IMR-90 (cell line): ENCODE data around the gene LZTFL1. TPM values are rescaled to one million over a fixed set of nuclear protein-coding genes. Genes with fewer than 3 reads are reported as not detected.

Experiments
- ATAC-seq: fragments of 200-7000 bp; cut with Tn5 transposase; 2 replicates; pipeline ENCODE4 v1.9.1; 2020; ENCODE audit warnings: low read depth, mild to moderate bottlenecking, moderate library complexity
- BruUV-seq: library from RNA; stranded (reverse); fragments of 400-500 nt; replicated peaks from 2 replicates; lab custom pipeline; 2021; lab: Mats Ljungman, UMichigan
- CTCF ChIA-PET: fragments of 300-600 bp; formaldehyde crosslinking; extraction: SDS; loops from one replicate; lab custom pipeline; 2021; ENCODE audit warnings: antibody characterized with exemption; lab: Yijun Ruan, JAX
- POLR2A ChIA-PET: fragments of 300-600 bp; sonication (Branson Sonifier 250); formaldehyde crosslinking; loops from one replicate; lab custom pipeline; 2022; ENCODE audit warnings: antibody characterized with exemption; ENCODE audit not compliant: unreplicated experiment; lab: Charles Lee
- DNase-seq: peaks from one replicate; pipeline ENCODE4 v3.0.0; 2013
- H2AFZ ChIP-seq: replicated peaks from 2 replicates; pipeline ENCODE3; 2013; ENCODE audit warnings: low read length, mild to moderate bottlenecking; ENCODE audit not compliant: poor library complexity
- H2AK5ac ChIP-seq: 2 replicates; pipeline ENCODE4 v1.6.1; 2013; ENCODE audit warnings: low read depth, low read length, inconsistent platforms
- H2AK9ac ChIP-seq: replicated peaks from 2 replicates; pipeline ENCODE3; 2013; ENCODE audit warnings: mild to moderate bottlenecking, low read depth, low read length, moderate library complexity; ENCODE audit not compliant: poor library complexity
- H2BK120ac ChIP-seq: 2 replicates; pipeline ENCODE4 v1.6.1; 2013; ENCODE audit warnings: low read depth, low read length, inconsistent platforms
- H2BK15ac ChIP-seq: 3 replicates; pipeline ENCODE4 v1.6.1; 2013; ENCODE audit warnings: low read depth, low read length, inconsistent platforms
- H2BK20ac ChIP-seq: 2 replicates; pipeline ENCODE4 v1.6.1; 2013; ENCODE audit warnings: low read depth, mild to moderate bottlenecking, inconsistent platforms, low read length, moderate library complexity
- H2BK5ac ChIP-seq: 2 replicates; pipeline ENCODE4 v1.6.1; 2013; ENCODE audit warnings: mild to moderate bottlenecking, low read depth, low read length, inconsistent platforms; ENCODE audit not compliant: poor library complexity, severe bottlenecking
- H3K14ac ChIP-seq: replicated peaks from 2 replicates; pipeline ENCODE4 v1.6.1; 2013; ENCODE audit warnings: low read depth, low read length, inconsistent platforms
- H3K18ac ChIP-seq: 2 replicates; pipeline ENCODE4 v1.6.1; 2013; ENCODE audit warnings: low read depth, low read length, control low read depth
- H3K23ac ChIP-seq: 2 replicates; pipeline ENCODE4 v1.6.1; 2013; ENCODE audit warnings: low read depth, low read length, inconsistent platforms
- H3K27ac ChIP-seq: 2 replicates; pipeline ENCODE4 v1.5.1; 2013; ENCODE audit warnings: mild to moderate bottlenecking, control low read depth, low read length; ENCODE audit not compliant: insufficient read depth
- H3K27me3 ChIP-seq: 2 replicates; pipeline ENCODE4 v1.6.1; 2013; ENCODE audit warnings: low read length; ENCODE audit not compliant: control insufficient read depth, insufficient read depth
- H3K36me3 ChIP-seq: 2 replicates; pipeline ENCODE4 v1.6.1; 2013; ENCODE audit warnings: low read length, mixed read lengths; ENCODE audit not compliant: control insufficient read depth, insufficient read depth
- H3K4ac ChIP-seq: 2 replicates; pipeline ENCODE4 v1.6.1; 2013; ENCODE audit warnings: low read depth, low read length, inconsistent platforms
- H3K4me1 ChIP-seq: 2 replicates; pipeline ENCODE4 v1.6.1; 2013; ENCODE audit warnings: low read length, mixed read lengths; ENCODE audit not compliant: control insufficient read depth, insufficient read depth
- H3K4me2 ChIP-seq: 2 replicates; pipeline ENCODE4 v1.6.1; 2013; ENCODE audit warnings: low read depth, mild to moderate bottlenecking, control low read depth, low read length, moderate library complexity
- H3K4me3 ChIP-seq: 2 replicates; pipeline ENCODE4 v1.5.1; 2013; ENCODE audit warnings: low read depth, mild to moderate bottlenecking, control low read depth, low read length, moderate library complexity; ENCODE audit not compliant: insufficient read depth
- H3K56ac ChIP-seq: 2 replicates; pipeline ENCODE4 v1.6.1; 2013; ENCODE audit warnings: low read length, inconsistent platforms; ENCODE audit not compliant: insufficient read depth; ENCODE audit errors: extremely low read depth
- H3K79me1 ChIP-seq, 2 experiments: 2 replicates each; pipeline ENCODE4 v1.6.1; 2013; ENCODE audit warnings: low read length in 2 of 2, inconsistent platforms in 1 of 2, low read depth in 1 of 2
- H3K9ac ChIP-seq: 2 replicates; pipeline ENCODE4 v1.6.1; 2013; ENCODE audit warnings: low read depth, low read length, control low read depth
- H3K9me1 ChIP-seq: 2 replicates; pipeline ENCODE4 v1.6.1; 2013; ENCODE audit warnings: low read length, inconsistent platforms; ENCODE audit not compliant: insufficient read depth
- H3K9me3 ChIP-seq: 2 replicates; pipeline ENCODE4 v1.6.1; 2013; ENCODE audit warnings: low read length; ENCODE audit not compliant: control insufficient read depth, insufficient read depth
- H4K20me1 ChIP-seq: 2 replicates; pipeline ENCODE4 v1.6.1; 2013; ENCODE audit warnings: low read length, inconsistent platforms; ENCODE audit not compliant: insufficient read depth
- H4K5ac ChIP-seq: 2 replicates; pipeline ENCODE4 v1.6.1; 2013; ENCODE audit warnings: mild to moderate bottlenecking, low read depth, low read length, control low read depth
- H4K8ac ChIP-seq, 2 experiments: 2 replicates each; pipeline ENCODE4 v1.6.1; 2013; ENCODE audit warnings: low read depth in 2 of 2, low read length in 2 of 2, control low read depth in 1 of 2, inconsistent platforms in 1 of 2
- H4K91ac ChIP-seq: 2 replicates; pipeline ENCODE4 v1.6.1; 2013; ENCODE audit warnings: low read depth, low read length, inconsistent platforms; ENCODE audit not compliant: insufficient read depth
- BHLHE40 ChIP-seq: fragments of 150-350 bp; IDR thresholded peaks from 2 replicates; pipeline ENCODE4 v1.6.1; 2016; ENCODE audit warnings: mild to moderate bottlenecking, low read depth, low read length
- CEBPB ChIP-seq: IDR thresholded peaks from 2 replicates; pipeline ENCODE4 v1.6.1; 2012; ENCODE audit warnings: low read depth, low read length, improper control_type of control experiment
- CHD1 ChIP-seq: IDR thresholded peaks from 2 replicates; pipeline ENCODE4 v1.6.1; 2012; ENCODE audit warnings: low read depth, low read length, improper control_type of control experiment
- FOS ChIP-seq: fragments of 150-350 bp; IDR thresholded peaks from 2 replicates; pipeline ENCODE4 v1.6.1; 2016; ENCODE audit warnings: low read depth, low read length
- MAFK ChIP-seq: IDR thresholded peaks from 2 replicates; pipeline ENCODE4 v1.6.1; 2012; ENCODE audit warnings: low read depth, low read length, improper control_type of control experiment
- MAZ ChIP-seq: IDR thresholded peaks from 2 replicates; pipeline ENCODE4 v1.6.1; 2012; ENCODE audit warnings: low read depth, mild to moderate bottlenecking, low read length, improper control_type of control experiment, moderate library complexity, borderline replicate concordance
- MXI1 ChIP-seq: IDR thresholded peaks from 2 replicates; pipeline ENCODE4 v1.6.1; 2012; ENCODE audit warnings: low read depth, mild to moderate bottlenecking, low read length, moderate library complexity, borderline replicate concordance
- NFE2L2 ChIP-seq: fragments of 150-350 bp; IDR thresholded peaks from 2 replicates; pipeline ENCODE4 v1.6.1; 2016; ENCODE audit warnings: low read depth, mild to moderate bottlenecking, low read length
- POLR2A ChIP-seq: IDR thresholded peaks from 2 replicates; pipeline ENCODE4 v1.6.1; 2012; ENCODE audit warnings: mild to moderate bottlenecking, low read depth, low read length
- RCOR1 ChIP-seq: IDR thresholded peaks from 2 replicates; pipeline ENCODE4 v1.6.1; 2012; ENCODE audit warnings: mild to moderate bottlenecking, low read length, improper control_type of control experiment; ENCODE audit not compliant: insufficient replicate concordance
- SMC3 ChIP-seq: fragments of 150-350 bp; IDR thresholded peaks from 2 replicates; pipeline ENCODE4 v1.6.1; 2016; ENCODE audit warnings: low read depth, mild to moderate bottlenecking, antibody characterized with exemption, low read length, moderate library complexity
- WGBS, 2 experiments: methylation state at CpG; one replicate each; pipeline versions ENCODE4 v1.1.5 to v1.1.7; 2013; ENCODE audit warnings: missing lambda C conversion rate in 2 of 2; ENCODE audit not compliant: insufficient read length in 1 of 2; ENCODE audit errors: extremely low coverage in 2 of 2; 5-methylcytosine and 5-hydroxymethylcytosine counted together
- dilution Hi-C: fragments of 300-500 bp; cut with HindIII; formaldehyde crosslinking; loops from one replicate; pipeline ENCODE4 v1.14.3; 2018; ENCODE audit warnings: low sequenced_read_pairs; ENCODE audit not compliant: unreplicated experiment
- in situ Hi-C: fragments of 300-500 bp; cut with MboI; formaldehyde crosslinking; loops from 3 replicates; pipeline ENCODE4 v1.14.3; 2019; ENCODE audit warnings: low sequenced_read_pairs, inconsistent platforms, mixed read lengths
- intact Hi-C: fragments of 100-400 bp; cut with micrococcal nuclease; formaldehyde crosslinking; loops from 2 replicates; pipeline ENCODE4 v1.10.0; 2022
- polyA plus RNA-seq, 3 experiments: library from polyadenylated mRNA; depleted of rRNA; stranded (reverse); fragments of >200 nt; gene quantifications; 2 replicates each; pipeline ENCODE4 v1.2.3, GENCODE V29; 2012; ENCODE audit warnings: low replicate concordance in 1 of 3
- total RNA-seq: library from RNA; depleted of rRNA; stranded (reverse); fragments of >200 nt; gene quantifications from 2 replicates; pipeline ENCODE4 v1.2.3, GENCODE V29; 2012
- TF ChIP-seq, protein P1 (sequence below): fragments of 150-350 bp; IDR thresholded peaks from 2 replicates; pipeline ENCODE4 v1.6.1; 2017; ENCODE audit warnings: mild to moderate bottlenecking, antibody characterized with exemption, low read length, low read depth
- TF ChIP-seq, protein P2 (sequence below): conservative IDR thresholded peaks from 2 replicates; pipeline ENCODE4 v1.5.1; 2012; ENCODE audit warnings: mild to moderate bottlenecking, low read depth, low read length, improper control_type of control experiment
- TF ChIP-seq, protein P3 (sequence below): fragments of 150-350 bp; IDR thresholded peaks from 2 replicates; pipeline ENCODE4 v1.6.1; 2016; ENCODE audit warnings: low read depth, mild to moderate bottlenecking, low read length, moderate library complexity, borderline replicate concordance

Gene LZTFL1
- total and polyA plus RNA-seq, 2 of the 4 experiments (the other 2 are of a cell fraction): 10.3 to 10.4 TPM

DNA sequence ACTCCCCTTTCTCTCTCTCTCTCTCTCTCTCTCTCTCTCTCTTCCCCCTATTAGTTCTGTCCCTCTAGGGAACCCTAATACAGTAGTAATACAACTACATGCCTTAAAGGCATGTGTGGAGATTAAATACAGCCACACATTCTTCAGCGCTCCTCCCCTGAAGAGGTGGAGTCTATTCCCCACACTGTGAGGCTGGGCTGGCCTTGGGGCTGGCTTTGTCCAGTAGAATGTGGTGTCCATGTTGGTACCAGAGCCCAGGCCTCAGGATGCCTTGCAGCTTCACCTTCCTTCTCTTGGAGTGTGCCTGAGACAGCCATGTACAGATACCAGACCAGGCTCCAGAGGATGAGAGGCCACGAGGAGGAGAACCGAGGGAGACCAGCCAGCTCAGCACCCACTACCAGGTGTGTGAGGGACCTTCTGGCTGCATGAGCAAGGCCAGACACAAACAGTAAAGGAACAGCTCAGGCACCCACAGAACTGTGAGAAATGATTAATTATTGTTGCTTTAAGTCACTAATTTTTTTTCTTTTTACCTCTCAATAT lies 56.2 kb downstream of the LZTFL1 start:
- POLR2A ChIA-PET: no interaction called here
- Histone ChIP-seq H3K4me2 (no peak overlapping the region), H2BK5ac (no peak overlapping the region), H4K8ac (no peak overlapping the region), H3K36me3 (no peaks in the 10 kb centered on the region), H3K18ac (no peak overlapping the region), H3K9me3 (peaks cover 10% of the 10 kb centered on the region), H3K23ac (no peak overlapping the region), H3K4ac (no peak overlapping the region), H2AK5ac (no peak overlapping the region), H3K9ac (no peak overlapping the region), H2AFZ (no peak overlapping the region), H4K5ac (no peak overlapping the region), H3K4me1 (no peaks in the 10 kb centered on the region), H2AK9ac (no peak overlapping the region), H3K27me3 (peaks cover 57% of the 10 kb centered on the region), H4K20me1 (no peaks in the 10 kb centered on the region), H3K9me1 (peaks cover 2% of the 10 kb centered on the region; the same call in 1 of the 2 replicates), H2BK15ac (no peak overlapping the region), H4K91ac (no peak overlapping the region), H3K79me1 (no peaks in the 10 kb centered on the region), H3K56ac (no peak overlapping the region), H3K14ac (no peak overlapping the region), H3K4me3 (no peak overlapping the region), H2BK20ac (no peak overlapping the region), H2BK120ac (no peak overlapping the region), H3K27ac (no peak overlapping the region)
- no peak for ATAC-seq
- TF ChIP-seq NFE2L2: no peak
- TF ChIP-seq MXI1: no peak
- TF ChIP-seq FOS: no peak
- TF ChIP-seq MAFK: no peak
- no peak for TF ChIP-seq MAZ
- TF ChIP-seq BHLHE40: no peak
- TF ChIP-seq RCOR1: no peak
- TF ChIP-seq, protein P1, sequence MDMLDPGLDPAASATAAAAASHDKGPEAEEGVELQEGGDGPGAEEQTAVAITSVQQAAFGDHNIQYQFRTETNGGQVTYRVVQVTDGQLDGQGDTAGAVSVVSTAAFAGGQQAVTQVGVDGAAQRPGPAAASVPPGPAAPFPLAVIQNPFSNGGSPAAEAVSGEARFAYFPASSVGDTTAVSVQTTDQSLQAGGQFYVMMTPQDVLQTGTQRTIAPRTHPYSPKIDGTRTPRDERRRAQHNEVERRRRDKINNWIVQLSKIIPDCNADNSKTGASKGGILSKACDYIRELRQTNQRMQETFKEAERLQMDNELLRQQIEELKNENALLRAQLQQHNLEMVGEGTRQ: no peak
- no peak for TF ChIP-seq CEBPB
- no peak for TF ChIP-seq POLR2A
- TF ChIP-seq, protein P2, sequence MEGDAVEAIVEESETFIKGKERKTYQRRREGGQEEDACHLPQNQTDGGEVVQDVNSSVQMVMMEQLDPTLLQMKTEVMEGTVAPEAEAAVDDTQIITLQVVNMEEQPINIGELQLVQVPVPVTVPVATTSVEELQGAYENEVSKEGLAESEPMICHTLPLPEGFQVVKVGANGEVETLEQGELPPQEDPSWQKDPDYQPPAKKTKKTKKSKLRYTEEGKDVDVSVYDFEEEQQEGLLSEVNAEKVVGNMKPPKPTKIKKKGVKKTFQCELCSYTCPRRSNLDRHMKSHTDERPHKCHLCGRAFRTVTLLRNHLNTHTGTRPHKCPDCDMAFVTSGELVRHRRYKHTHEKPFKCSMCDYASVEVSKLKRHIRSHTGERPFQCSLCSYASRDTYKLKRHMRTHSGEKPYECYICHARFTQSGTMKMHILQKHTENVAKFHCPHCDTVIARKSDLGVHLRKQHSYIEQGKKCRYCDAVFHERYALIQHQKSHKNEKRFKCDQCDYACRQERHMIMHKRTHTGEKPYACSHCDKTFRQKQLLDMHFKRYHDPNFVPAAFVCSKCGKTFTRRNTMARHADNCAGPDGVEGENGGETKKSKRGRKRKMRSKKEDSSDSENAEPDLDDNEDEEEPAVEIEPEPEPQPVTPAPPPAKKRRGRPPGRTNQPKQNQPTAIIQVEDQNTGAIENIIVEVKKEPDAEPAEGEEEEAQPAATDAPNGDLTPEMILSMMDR: no peak
- TF ChIP-seq SMC3: no peak
- TF ChIP-seq, protein P3, sequence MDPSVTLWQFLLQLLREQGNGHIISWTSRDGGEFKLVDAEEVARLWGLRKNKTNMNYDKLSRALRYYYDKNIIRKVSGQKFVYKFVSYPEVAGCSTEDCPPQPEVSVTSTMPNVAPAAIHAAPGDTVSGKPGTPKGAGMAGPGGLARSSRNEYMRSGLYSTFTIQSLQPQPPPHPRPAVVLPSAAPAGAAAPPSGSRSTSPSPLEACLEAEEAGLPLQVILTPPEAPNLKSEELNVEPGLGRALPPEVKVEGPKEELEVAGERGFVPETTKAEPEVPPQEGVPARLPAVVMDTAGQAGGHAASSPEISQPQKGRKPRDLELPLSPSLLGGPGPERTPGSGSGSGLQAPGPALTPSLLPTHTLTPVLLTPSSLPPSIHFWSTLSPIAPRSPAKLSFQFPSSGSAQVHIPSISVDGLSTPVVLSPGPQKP: no peak
- no peak for TF ChIP-seq CHD1
- CTCF ChIA-PET: no interaction called here
- DNase-seq: no peak
- no CpG with 5 or more reads among the region's 3 CpGs for WGBS, 2 experiments
- dilution Hi-C loops (no loop called here), intact Hi-C loops (no loop called here), in situ Hi-C loops (no loop called here)
- BruUV-seq: no TSS peak
